Measurements from ENCODE around the gene TNRC6A. TPM values are rescaled to one million over a fixed set of nuclear protein-coding genes. Genes with fewer than 3 reads are reported as not detected.

The TNRC6A gene
- total RNA-seq, 6 donors from 2014 or later, result 35.2 to 152 (median 65.3) TPM

- peaks cover 16 to 49% (median 33%) of the 10 kb centered on the region in 4 donors for H3K4me1 ChIP-seq
- no peaks in the 10 kb centered on the region for H3K9me3 ChIP-seq
- TF ChIP-seq EP300 (IDR thresholded peaks at IDR 0.05), result no peak
- TF ChIP-seq POLR2A (IDR thresholded peaks at IDR 0.05), result no peak
- TF ChIP-seq CTCF (IDR thresholded peaks at IDR 0.05), result no peak
- TF ChIP-seq POLR2AphosphoS5 (IDR thresholded peaks at IDR 0.05), result no peak
- ATAC-seq (ENCODE audit: low FRiP score in 2 of 2) (no peak), DNase-seq (no peak)
- H3K4me3 ChIP-seq, result no peak overlapping the region
- no peaks in the 10 kb centered on the region for H3K27me3 ChIP-seq
- H3K27ac ChIP-seq, result no peak overlapping the region
- H3K36me3 ChIP-seq, result no peaks in the 10 kb centered on the region
Observed at GRCh38 chr16:24753000-24753399, 23.5 kb downstream of the TNRC6A start.

DNA sequence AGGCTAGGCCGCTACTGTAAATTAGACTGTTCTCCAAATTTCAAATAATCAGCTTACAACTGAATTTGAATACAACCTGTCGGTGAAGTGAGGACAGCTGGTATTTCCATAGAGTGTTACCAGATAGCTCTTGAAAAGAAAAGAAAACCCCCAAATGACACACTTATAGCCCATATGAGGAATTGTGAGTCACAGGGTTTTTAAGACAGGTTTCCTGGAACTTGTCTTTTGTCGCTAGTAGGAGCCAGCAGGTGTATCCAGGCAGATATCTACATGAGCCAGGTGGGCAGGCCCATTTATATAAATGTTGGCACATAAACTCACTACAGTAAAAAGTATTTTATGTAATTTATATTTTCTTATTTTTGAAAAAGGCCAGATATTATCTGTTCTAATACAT lies 24.0 kb downstream of the TNRC6A start:
- H3K36me3 ChIP-seq, result peaks cover 0 to 3% (median under 1%) of the 10 kb centered on the region in 4 donors
- no peak for DNase-seq
- no peak overlapping the region for H3K4me3 ChIP-seq
- H3K27me3 ChIP-seq, result no peaks in the 10 kb centered on the region
- peaks cover 12 to 44% (median 29%) of the 10 kb centered on the region in 4 donors for H3K4me1 ChIP-seq
- ATAC-seq (ENCODE audit: low FRiP score in 2 of 2), result no peak
- no peak for TF ChIP-seq CTCF (IDR thresholded peaks at IDR 0.05)
- no peak for TF ChIP-seq EP300 (IDR thresholded peaks at IDR 0.05)
- TF ChIP-seq POLR2AphosphoS5 (IDR thresholded peaks at IDR 0.05), result no peak
- no peak for TF ChIP-seq POLR2A (IDR thresholded peaks at IDR 0.05)
- no peaks in the 10 kb centered on the region for H3K9me3 ChIP-seq
- 78 to 94% methylated on average over 3 of the region's 3 CpGs for WGBS, 2 donors
- H3K27ac ChIP-seq, result no peak overlapping the region

GRCh38 chr16:24754543-24754942 lies 25.1 kb downstream of the TNRC6A start:
- ATAC-seq (ENCODE audit: low FRiP score in 2 of 2) (no peak), DNase-seq (no peak)
- no peaks in the 10 kb centered on the region for H3K27me3 ChIP-seq
- WGBS, 2 donors, result 63 to 84% methylated on average over 2 of the region's 2 CpGs
- no peak overlapping the region for H3K4me3 ChIP-seq
- H3K36me3 ChIP-seq, result peaks cover 0 to 12% (median 3%) of the 10 kb centered on the region in 4 donors
- TF ChIP-seq EP300 (IDR thresholded peaks at IDR 0.05), result no peak
- TF ChIP-seq CTCF (IDR thresholded peaks at IDR 0.05), result no peak
- no peak for TF ChIP-seq POLR2A (IDR thresholded peaks at IDR 0.05)
- TF ChIP-seq POLR2AphosphoS5 (IDR thresholded peaks at IDR 0.05), result no peak
- peaks cover under 1 to 33% (median 18%) of the 10 kb centered on the region in 4 donors for H3K4me1 ChIP-seq
- H3K27ac ChIP-seq, result no peak overlapping the region
- no peaks in the 10 kb centered on the region for H3K9me3 ChIP-seq

DNA sequence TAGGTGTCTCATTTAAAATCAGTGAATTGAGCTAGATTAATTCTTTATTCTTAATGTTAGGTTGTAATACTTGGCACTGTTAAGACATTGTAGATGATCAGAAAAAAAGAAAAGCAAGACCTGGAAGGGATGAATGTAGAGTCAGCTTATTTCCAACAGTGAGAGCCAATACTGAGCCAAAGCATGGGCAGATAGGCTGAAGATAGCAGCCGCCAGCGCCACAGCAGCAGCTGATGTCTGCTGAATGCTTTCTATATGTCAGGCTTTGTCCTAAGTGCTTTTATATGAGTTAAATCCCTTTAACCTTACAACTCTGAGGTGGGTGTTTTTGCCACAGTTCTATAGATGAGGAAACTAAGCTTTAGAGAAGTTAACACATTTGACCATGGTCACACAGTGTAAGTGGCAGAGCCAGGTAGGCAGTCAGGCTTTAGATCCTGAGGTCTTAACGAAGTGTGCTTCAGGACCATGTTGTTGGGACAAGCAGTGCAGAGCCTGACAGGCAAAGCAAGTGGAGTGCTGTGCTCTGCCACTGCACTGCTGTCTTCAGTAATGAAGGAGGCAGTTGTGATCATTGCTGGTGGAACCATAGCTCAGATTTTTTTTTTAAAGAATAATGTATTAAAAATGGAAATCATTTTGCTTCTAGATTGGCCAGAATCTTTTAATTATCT lies 25.9 kb downstream of the TNRC6A start:
- no peak for DNase-seq
- Histone ChIP-seq H3K4me3 (no peak overlapping the region), H3K4me1 (peaks cover 0 to 26% (median 10%) of the 10 kb centered on the region in 4 donors), H3K27me3 (no peaks in the 10 kb centered on the region), H3K9me3 (no peaks in the 10 kb centered on the region), H3K27ac (no peak overlapping the region), H3K36me3 (peaks cover 0 to 18% (median 3%) of the 10 kb centered on the region in 4 donors)
- TF ChIP-seq EP300 (IDR thresholded peaks at IDR 0.05), result no peak
- TF ChIP-seq POLR2AphosphoS5 (IDR thresholded peaks at IDR 0.05), result no peak
- TF ChIP-seq CTCF (IDR thresholded peaks at IDR 0.05), result no peak
- no peak for TF ChIP-seq POLR2A (IDR thresholded peaks at IDR 0.05)
- 90 to 92% methylated on average over 3 of the region's 3 CpGs for WGBS, 2 donors
- no peak for ATAC-seq (ENCODE audit: low FRiP score in 2 of 2)

DNA sequence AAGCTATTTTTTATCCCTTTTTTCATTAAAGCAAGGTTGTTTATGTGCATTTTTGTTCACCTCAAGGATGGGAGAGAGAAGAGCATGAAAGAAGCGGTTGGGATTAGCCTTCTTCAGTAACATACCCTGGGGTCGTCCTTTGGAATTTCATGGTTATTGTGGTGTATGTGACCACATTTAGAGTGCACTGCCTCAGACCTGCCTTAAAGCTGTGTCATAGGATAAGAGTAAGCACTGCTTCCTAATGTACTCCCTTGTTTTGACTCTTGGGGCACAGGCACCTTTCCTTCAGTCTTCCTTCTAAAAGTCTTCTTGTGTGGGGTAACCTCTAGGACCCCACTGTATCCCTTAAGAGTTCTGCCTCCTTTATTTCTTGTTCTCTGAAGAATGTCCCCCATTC lies 28.9 kb downstream of the TNRC6A start:
- H3K9me3 ChIP-seq, result no peaks in the 10 kb centered on the region
- no peak overlapping the region for H3K4me3 ChIP-seq
- H3K27ac ChIP-seq, result no peak overlapping the region
- H3K36me3 ChIP-seq, result peaks cover 4 to 47% (median 6%) of the 10 kb centered on the region in 4 donors
- TF ChIP-seq POLR2AphosphoS5 (IDR thresholded peaks at IDR 0.05) (no peak), POLR2A (IDR thresholded peaks at IDR 0.05) (no peak), CTCF (IDR thresholded peaks at IDR 0.05) (no peak), EP300 (IDR thresholded peaks at IDR 0.05) (no peak)
- peaks cover 0 to 15% (median 6%) of the 10 kb centered on the region in 4 donors for H3K4me1 ChIP-seq
- DNase-seq (no peak), ATAC-seq (ENCODE audit: low FRiP score in 2 of 2) (no peak)
- no peaks in the 10 kb centered on the region for H3K27me3 ChIP-seq
- WGBS, 2 donors, result 88 to 99% methylated on average over 2 of the region's 2 CpGs

Data from upper lobe of left lung (tissue), 6 donors.